GM19452 (cell line): ENCODE measurements around the gene PGK2.
"Not testable (repeated sequence)": the region's sequence is repeated elsewhere in the genome, so short reads cannot be mapped to it uniquely, and the experiment has no call there.

Source experiments
- ATAC-seq: cut with Tn5 transposase; IDR thresholded peaks from one replicate; pipeline ENCODE4 v1.9.1; 2021; ENCODE audit not compliant: unreplicated experiment

Gene PGK2

DNA sequence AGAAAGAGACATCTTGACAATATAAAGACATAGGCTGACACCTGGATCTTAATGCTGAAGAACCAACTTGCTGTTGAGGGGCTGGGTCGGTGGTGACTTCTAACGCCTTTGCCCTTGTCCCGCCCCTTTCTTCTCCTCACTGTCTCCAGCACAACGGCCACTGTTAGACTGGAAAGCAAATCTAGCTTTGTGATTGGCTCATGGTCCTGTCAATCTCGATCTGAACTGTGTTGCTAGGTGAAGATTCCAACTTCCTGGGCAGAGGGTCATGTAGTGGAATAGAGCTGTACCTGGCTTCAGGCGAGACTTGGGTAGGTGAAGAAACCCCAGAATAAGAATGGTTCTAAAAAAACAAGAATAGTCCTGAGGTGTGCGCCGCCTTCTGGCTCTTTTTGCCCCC, at the start of gene PGK2:
Gene PGK2, minus strand, starts transcription at position 110 of the 400 bp plus-strand sequence. Its CDS starts 98 bp downstream, at position 12.
- no peak for ATAC-seq

DNA sequence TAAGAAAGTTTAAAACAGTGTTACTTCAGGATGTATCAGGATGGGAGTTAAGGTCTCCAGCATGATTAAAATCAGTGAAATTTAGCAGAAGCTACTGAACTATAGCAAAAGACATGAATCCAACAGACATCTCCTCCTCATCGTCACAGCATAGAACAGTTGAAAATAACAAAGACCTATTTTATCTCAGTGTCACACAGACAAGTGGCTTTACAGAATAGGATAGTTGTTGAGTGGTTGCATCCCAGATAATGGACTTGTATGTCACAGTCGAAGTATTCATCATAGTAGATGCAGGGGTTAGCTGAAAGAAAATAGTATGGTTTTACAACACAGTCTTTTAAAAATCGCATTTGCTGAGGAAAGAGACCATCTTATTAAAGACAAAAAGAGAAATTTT, 48.1 kb upstream of the PGK2 start:
- no peak for ATAC-seq

DNA sequence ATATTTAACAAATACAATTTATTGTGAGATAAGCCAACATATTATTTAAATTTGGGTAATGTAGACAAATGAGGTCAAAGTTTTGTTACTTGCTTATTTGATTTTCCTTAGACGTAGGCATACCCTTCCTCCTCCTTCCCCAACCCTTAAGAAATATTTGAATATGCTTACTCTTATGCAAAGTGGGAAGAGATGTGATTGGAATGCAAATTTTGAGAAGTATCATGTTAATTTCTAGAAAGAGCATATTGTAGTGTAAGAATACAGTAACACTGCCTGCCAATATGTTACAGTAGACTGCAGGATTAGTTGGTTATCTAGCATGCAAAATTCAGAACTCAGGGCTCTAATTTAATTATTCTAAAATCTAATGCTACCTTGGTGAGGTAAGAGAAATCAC, 46.3 kb upstream of the PGK2 start:
- ATAC-seq = no peak

DNA sequence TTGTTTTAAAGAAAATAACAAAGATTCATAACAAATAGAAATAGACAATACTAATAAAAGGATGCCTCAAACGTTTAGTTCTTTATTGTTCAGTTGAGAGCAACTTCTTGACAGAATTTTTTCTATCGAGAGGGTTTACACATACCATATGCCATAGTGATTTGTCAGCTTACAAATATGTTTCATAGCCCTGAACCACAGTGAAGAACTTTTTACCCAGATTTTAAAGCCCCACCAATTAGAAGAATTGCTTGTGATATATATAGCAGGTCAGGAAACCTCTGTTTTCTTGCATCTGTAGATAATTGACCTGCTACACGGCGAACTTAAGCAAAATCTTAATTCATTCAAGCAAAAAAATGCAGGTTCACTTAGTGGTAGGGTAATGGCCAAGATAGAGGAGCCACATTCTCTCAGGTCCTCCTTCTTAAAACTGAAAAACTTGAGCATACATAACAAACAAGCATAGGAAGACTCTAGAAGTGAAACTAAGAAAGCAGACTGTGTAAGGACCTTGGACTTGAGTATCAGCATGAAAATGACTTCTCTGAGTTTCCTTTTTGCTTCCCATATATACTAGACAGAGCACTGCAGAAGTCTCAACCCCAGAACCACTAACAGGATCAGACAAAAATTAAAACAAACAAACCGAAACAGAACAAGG, 39.8 kb upstream of the PGK2 start:
- ATAC-seq = peak; percentile 96

DNA sequence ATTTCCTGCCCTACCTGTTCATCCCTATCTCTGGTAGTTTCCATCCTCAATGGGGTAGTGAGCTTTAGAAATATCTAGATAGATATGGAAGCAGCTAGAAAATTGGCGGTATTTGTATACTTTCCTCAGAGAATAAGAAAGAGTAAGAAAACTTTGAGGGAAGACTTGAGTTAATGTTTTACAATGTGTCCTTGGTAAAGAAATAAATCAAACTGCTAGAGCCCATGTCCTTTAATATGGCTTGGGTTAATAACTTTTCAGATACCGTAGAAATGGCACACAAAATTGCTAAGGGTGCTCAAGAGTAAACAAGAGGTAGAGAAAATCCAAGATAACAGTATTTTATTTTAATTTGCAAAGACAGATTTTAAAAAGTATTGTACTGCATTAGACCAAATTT, 28.1 kb upstream of the PGK2 start:
- no peak for ATAC-seq

DNA sequence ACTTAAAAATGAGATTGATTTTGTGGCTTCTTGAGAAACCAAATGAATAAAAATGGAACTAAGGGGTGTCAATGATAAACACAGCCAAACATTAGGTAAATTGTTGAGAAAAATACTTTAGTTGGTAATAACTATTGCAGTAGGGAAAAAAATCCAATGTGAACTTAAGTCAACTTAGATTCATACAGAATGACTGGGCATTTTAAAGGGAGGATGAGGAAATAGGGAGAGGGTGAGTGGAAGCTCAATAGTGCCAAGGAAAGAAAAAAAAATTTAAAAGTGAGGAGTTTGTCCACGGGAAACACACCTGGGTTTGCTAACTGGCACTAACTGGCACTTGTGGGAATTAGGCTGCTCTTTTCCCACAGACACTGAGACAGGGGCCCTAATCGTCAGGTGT, 26.2 kb upstream of the PGK2 start:
- ATAC-seq = no peak

DNA sequence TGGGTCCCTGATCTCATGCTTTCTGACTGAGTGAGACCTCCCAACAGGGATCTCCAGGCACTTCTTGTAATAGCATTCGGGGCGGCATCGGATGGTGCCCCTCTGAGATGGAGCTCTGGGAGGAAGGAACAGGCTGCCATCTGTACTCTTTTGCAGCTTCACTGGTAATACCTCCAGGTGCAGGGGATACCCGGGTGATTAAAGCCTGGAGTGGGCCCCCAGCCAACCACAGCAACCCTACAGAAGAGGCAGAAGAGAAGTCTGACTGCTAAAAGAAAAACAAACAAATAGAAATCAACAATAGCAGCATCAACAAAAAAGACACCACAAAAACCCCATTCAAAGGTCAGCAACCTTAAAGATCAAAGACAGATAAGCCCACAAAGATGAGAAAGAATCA, 19.1 kb upstream of the PGK2 start:
- no peak for ATAC-seq

DNA sequence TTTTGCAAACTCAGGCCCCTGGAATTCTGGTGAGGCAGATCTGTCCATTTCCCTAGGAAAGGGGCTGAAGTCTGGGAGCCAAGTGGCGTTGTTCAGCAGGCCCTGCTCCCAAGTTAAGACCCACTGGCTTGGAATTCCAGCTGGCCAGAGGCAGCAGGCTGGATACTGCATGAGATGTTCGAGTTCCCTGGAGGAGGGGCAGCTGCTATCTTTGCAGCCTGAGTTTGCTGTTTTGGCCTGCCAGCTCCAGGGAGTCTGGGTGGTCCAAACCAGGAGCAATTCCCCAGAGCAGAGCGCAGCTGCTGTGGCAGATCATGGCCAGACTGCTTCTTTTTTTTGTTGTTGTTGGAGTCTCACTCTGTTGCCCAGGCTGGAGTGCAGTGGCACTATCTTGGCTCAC, 18.2 kb upstream of the PGK2 start:
- no peak for ATAC-seq

DNA sequence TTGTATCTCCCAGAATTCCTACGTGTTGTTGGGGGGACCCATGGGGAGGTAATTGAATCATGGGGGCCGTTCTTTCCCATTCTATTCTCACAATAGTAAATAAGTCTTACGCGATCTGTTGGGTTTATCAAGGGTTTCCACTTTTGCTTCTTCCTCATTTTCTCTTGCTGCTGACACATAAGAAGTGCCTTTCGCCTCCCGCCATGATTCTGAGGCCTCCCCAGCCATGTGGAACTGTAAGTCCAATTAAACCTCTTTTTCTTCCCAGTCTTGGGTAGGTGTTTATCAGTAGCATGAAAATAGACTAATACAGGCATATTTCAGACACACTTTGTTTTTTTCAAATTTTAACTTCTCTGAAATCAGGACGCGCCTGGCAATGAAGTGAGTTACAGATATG, 14.4 kb upstream of the PGK2 start:
- no peak for ATAC-seq

DNA sequence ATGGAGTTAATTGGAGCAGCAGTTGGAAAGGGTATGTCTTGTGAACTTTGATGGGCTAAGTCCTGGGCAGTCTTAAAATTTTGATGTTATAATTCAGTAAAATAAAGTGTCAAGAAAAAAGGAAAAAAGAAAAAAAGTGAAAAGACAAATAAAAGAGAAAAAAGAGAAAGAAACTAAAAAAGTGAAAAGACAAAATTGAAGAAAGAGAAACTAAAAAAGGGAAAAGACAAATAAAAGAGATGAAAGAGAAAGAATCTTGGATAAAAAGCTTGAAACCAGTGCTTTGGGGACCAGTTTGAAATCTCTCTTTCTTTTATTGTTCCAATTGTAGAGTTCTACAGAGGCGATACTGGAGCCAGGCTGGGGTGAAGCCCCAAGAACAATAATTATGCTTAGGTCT, 12.0 kb upstream of the PGK2 start:
- no peak for ATAC-seq

DNA sequence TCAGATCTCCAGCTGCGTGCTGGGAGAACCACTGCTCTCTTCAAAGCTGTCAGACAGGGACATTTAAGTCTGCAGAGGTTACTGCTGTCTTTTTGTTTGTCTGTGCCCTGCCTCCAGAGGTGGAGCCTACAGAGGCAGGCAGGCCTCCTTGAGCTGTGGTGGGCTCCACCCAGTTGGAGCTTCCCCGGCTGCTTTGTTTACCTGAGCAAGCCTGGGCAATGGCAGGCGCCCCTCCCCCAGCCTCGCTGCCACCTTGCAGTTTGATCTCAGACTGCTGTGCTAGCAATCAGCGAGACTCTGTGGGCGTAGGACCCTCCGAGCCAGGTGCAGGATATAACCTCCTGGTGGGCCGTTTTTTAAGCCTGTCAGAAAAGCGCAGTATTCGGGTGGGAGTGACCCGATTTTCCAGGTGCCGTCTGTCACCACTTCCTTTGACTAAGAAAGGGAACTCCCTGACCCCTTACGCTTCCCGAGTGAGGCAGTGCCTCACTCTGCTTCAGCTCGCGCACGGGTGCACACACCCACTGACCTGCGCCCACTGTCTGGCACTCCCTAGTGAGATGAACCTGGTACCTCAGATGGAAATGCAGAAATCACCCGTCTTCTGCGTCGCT, 9.9 kb upstream of the PGK2 start:
- not testable (repeated sequence) for ATAC-seq

DNA sequence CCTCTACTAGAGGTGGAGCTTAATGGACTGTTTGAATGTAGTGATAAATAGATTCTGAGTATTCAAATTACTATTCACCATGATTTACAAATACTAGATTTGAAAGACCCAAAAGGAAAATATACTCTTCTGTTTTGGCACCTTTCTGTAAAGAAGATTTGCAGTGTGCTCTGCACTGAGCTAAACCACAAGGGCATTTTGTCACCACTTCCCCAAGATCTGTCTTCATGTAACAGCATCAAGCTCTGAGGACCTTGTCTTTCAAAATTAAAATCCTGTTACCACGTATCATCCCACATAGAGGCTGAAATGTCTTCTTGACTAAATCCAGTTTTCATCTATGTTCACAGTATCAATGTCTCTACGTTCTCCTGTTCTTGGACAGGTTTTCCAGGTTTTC, 3.3 kb upstream of the PGK2 start:
- ATAC-seq = no peak

DNA sequence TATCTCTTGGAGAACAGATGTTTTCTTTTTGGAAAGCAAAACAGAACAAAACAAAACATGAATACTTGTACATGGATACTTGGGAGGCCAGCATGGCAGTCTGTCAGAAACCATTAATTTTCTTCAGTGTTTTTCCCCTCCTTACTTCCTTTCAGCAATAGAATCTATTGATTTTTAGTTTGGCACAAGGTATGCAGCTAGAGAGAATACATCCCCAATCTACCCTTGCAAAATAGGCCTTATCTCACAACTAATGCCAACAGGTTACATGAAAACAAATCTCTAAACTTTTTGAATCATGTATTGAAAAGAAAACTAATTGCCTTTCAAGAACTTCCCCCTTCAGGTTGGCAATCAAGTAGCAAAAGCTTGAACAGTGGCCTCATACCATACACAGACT, 2.8 kb downstream of the PGK2 start:
- no peak for ATAC-seq

DNA sequence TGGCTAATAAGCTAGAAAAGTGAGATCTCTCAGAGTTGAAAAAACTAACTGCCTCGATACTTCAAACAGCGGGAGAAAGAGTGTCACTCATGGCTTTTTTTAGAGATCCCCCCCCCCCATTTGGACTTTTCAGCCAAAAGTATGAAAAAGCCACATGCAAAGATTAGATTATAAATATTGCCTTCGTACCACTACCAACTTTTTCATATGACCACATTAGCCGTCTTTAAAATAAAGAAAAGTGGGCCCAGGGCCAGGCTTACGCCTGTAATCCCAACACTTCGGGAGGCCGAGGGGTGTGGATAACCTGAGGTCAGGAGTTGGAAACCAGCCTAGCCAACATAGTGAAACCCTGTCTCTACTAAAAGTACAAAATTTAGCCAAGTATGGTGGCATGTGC, 4.4 kb downstream of the PGK2 start:
- no peak for ATAC-seq

DNA sequence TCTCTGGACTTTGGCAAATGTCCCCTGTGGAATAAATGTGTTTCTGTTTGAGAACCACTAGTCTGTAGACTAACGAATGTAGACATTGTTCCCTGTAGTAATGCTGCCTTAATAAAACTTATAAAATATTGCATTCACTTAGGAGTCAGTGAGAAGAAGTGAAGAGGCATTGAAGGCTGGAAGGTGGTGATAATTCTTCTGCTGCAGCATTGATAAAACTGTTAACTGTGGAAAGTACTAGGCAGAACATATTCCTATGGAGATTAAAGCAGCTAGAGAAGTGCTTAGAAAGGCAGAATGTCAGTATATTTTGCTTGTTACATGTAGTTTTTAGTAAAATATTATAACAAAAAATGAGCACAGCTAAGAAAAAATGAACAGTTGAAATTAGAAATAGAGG, 4.8 kb downstream of the PGK2 start:
- ATAC-seq = no peak

DNA sequence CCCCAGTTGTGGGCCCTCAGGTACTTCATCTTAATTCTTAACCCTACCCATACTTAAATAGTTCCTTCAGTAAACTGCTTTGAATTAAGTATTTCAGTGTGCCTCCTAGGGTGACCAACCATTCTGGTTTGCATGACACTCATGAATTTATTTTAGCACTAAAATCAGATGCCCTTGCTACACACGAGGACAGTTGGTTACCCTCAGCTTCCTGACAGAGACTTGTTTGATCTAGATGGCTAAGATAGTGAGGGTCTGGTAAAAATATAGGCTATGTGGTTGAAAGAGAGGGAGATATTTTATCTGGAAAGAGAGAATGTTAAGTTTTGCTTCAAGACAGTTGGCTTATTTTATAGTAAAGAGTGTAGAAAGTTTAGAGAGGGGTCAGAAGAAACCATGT, 10.6 kb downstream of the PGK2 start:
- no peak for ATAC-seq

DNA sequence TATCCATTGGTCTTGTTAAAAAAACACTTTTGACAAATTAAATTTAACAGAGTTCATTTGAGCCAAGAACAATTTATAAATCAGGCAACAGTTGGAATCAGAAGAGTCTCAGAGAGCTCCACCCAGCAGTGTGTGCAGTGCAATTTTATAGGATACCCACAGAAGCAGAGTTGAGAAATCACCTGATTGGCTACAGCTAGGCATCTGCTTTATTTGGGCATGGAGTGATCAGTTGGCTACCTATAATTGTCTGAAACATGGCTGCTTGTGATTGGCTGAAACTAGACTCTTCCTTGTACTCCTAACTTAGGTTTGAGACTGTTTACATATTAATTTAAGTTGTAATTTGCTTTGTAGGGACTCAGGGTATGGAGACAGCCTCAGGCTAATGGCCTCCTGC, 12.0 kb downstream of the PGK2 start:
- ATAC-seq = no peak

DNA sequence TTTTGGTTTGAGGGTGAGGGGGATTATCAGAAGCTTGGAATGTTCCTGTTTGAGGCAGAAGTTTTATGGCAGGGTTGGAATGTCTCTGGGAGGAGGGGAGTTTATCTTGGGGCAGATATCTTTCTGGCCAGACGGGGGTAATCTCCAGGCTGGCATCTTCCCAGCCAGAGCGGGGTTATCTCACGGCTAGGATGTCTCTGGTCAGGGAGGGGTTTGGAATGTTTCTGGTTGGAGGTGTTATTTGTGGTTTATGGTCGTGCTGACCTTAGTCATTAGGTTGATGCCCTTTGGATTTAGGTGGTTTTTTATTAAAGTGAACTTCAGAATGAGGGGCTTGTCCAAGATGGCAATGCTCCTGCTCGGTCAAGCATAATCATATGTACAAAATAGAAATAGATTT, 14.8 kb downstream of the PGK2 start:
- no peak for ATAC-seq

DNA sequence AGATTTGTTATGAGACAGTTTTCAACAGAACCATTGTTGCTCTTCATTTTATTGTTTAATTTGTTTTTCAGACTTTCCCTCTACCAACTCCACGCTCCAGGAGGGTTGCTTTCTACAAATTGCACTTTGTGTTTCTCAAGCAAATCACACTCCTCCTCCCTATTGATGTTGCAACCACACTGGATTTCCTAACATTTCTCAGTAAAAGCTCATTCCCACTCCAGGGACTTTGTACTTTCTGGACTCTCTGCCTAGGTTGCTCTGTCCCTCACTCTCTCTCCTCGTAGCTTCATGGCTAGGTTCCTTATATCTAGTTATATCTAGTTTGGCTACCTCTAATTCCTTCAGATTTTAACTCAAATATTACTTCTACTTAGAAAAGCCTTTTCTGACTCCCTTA, 20.3 kb downstream of the PGK2 start:
- ATAC-seq = no peak

DNA sequence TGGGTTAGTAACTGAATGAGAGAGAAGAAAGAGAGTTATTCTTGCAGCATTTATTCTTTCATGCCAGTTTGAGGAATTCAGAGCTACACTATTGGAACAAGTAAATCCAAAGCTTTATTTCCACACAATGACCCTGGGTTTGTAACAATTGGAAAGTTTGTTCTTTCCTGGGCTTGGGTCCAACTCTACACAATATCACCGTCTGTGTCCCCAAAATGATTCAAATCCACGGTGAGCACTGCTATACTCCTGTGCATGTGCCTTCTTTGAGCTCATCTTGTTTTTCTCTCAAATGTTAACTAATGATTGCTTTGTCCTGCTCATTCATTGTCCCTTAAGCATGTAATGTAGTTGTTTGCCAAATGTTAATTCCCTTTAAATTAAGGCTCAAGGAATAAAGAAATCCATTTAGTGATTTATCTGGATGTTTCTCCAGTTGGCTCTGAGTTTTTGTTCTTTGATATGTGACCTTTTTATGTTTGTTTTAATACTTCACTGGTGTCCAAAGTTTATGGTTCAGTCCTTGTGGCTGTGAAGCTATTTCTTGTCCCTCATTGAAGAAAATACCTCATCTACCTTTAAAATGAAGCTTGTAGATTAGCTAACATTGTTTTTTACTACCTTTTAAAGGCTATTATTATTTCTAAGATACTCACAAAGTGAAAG, 22.4 kb downstream of the PGK2 start:
- ATAC-seq = no peak

DNA sequence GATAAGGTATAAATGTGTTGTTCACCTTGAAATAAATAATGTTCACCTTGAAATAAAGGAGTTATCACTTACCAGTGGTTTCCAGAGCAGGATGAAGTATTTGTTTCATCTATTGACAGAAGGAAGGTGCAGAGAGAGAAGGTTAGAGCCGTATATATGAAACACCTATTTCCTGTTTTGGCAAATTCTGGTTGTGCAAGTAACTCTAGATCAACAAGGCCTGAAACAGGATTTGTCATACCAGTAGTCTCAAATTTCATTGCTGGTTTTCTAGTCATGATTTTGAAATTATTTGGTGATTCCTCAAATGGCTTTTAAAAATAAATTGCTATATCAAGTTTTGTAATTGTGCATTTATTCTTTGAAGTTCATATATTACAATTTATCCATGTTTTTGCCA, 42.8 kb downstream of the PGK2 start, which contains the start of gene CRISP3:
Gene CRISP3, minus strand, starts transcription at position 130 of the 400 bp plus-strand sequence. Its CDS starts 21 bp downstream, at position 109.
- ATAC-seq = no peak

DNA sequence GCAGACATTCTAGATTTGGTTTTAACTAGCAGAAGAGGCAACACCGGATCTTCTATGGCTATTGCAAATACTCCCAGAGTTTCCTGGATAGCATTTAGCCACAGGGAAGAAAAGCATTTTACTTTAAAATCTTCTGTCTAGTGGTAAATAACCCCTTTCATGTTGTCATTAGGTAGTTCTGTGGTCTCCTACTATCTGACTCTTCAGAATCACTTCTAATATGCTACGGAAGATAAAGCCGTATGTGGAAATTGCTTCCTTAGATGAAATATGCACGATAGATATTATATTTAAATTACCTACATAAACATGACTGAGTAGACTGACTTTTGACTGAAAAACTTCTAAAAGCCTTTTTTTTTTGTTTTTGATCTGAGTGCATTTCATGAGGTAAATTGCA, 43.7 kb downstream of the PGK2 start:
- no peak for ATAC-seq
